GM21529 (cell line): ENCODE measurements around the gene PNKD.

Experiments
- ATAC-seq: cut with Tn5 transposase; IDR thresholded peaks from one replicate; pipeline ENCODE4 v1.9.1; 2021; ENCODE audit not compliant: unreplicated experiment

PNKD gene

DNA sequence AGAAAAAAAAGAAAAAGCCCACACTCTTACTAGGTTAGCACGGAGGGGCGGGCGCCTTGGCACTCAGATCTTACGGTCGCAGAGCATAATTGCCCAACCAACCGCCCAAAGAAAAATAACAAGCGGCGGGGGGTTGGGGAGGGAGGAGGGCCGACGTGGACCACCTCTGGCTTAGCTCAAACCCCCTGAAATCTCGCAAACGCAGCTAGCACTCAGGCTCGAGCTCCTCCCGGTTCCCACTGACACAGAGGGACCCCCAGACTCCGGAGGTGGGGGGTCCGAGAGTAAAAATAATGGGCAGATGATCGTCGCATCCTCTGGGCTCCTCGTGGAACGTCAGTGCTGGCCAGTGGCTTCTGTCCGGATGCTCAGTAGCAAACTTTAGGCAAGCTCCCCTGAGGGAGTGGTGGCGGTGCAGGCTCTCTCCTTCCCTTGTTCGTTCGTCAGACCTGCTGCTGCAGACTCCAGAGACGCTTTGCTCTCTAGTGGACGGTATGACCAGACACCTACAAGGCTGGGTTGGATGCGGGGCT, 98.4 kb downstream of the PNKD start:
- no peak for ATAC-seq

DNA sequence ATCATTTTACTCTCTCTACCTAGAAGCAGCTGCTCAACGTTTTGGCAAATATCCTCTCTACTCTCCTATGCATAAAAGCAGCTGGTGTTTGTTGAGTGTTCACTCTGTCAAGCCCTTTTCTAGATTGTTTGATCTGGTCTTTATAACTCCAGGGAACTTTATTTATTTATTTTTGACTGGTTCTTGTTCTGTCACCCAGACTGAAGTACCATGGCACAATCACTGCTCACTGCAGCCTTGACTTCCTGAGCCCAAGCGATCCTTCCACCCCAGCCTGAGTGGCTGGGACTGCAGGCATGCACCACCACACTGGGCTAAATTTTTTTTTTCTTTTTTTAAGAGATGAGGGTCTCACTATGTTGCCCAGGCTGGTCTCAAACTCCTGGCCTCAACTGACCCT, 99.0 kb downstream of the PNKD start:
- ATAC-seq = no peak

DNA sequence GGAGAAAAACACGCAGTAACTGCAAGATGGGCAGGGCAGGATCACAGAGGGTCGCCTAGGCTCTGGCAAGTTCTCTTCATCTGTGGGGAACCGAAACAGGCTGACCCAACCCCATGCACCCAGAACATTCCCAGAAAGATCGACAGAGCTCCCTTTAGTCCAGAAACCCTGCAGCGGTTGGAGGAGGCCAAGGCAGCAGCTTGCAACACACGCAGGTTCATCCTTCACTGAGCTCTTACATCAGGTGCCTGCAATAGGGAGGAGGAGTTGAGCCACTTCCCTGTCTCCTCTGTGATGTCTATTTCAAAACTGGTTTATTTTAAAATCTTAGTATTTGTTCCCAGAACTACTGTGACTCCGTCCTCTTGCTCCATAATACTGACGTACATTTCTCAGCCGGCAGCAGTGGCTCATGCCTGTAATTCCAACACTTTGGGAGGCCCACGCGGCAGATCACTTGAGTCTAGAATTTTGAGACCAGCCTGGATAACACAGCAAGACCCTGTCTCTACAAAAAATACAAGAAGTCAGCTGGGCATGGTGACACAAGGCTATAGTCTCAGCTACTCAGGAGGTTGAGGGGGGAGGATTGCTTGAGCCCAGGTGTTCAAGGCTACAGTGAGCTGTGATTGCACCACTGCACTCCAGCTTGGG, 100.2 kb downstream of the PNKD start:
- no peak for ATAC-seq

DNA sequence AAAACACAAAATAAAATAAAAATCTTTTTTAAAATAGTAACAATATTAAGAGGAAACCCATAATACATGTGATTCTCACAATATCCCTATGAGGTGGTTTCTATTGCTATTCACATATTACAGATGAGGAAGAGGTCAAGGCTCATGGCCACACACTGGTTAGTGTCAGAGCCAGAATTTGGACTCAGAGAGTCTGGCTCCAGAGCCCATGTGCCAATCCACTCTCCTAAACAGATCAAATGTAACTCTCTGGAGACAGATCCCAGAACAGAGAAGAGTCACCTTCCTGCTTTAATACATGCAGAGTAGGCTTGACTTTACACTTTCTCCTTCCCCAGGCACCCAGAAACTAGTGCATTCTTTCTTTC, 101.6 kb downstream of the PNKD start:
- no peak for ATAC-seq

DNA sequence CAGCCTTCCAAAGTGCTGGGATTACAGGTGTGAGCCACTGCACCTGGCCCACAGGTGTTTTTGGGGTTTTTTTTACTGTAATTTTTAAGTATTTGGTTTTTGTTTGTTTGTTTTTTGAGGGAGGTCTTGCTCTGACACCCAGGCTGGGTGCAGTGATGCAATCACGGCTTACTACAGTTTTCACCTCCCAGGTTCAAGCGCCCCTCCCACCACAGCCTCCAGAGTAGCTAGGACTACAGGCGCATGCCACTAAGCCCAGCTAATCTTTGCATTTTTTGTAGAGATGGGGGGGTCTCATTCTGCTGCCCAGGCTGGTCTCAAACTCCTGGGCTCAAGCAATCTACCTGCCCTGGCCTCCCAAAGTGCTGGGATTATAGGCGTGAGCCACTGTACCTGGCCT, 104.5 kb downstream of the PNKD start:
- ATAC-seq = no peak

DNA sequence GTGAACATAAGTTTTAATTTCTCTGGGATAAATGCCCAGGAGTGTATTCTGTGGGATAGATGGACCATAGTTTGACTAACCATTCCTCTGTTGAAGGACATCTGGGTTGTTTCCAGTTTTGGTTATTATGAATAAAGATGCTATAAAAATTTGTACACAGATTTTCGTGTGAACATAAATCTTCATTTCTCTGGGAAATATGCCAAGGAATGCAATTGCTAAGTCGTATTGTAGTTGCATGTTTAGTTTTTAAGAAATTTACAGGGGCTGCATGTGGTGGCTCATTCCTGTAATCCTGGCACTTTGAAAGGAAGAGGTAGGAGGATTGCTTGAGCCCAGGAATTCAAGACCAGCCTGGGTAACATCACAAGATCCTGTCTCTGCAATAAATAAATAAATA, 104.9 kb downstream of the PNKD start:
- no peak for ATAC-seq

DNA sequence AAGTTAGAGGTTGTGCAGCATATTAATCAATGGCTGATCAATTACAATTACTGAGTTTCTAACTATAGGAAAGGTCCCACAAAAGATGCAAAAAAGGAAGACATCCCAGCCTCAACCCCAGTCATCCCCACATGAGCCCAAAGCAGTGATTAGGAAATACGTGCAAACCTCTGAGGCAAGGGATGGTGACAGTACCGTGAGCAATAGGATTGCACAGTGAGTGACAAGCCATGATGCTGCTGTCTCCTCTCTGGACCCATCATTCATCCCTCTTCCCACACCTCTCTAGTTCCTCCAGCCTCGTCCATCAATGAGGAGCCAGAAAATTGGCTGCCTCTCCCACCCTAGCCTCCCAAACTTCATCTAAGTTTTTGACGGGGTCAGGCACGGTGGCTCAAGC, 107.7 kb downstream of the PNKD start:
- ATAC-seq = no peak

DNA sequence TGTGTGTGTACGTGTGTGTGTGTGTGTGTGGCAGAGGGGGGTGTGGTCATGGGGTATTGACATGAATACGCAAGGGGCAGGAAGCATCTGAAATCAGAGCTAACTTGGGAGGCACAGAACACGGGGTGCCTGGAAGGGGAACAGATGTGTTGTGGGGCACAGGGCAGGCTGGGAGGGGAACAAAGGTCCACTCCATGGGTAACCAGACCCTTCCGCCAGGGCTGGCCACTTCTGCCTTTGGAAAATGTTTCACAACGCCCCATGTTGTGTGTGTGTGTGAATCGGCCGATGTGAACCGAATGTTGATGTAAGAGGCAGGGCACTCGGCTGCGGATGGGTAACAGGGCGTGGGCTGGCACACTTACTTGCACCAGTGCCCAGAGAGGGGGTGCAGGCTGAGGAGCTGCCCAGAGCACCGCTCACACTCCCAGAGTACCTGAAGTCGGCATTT, 111.6 kb downstream of the PNKD start, which contains the start of gene SLC11A1:
SLC11A1 (plus strand) TSS at position 358 of the 451 bp plus-strand sequence. CDS start 96 bp downstream, outside the sequence.
- ATAC-seq = no peak

DNA sequence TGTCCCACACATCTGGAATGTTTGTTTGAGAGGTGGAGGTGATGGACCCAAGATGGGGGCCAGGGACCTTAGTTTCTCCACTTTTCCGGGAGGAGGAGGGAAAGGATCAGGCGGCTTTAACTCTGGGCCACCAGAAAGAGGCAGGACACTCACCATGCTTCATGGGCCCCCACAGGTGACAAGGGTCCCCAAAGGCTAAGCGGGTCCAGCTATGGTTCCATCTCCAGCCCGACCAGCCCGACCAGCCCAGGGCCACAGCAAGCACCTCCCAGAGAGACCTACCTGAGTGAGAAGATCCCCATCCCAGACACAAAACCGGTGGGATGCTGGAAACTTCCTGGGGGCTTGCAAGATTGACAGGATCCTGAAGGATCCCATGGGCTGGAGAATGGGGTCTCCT, 112.5 kb downstream of the PNKD start:
- no peak for ATAC-seq

DNA sequence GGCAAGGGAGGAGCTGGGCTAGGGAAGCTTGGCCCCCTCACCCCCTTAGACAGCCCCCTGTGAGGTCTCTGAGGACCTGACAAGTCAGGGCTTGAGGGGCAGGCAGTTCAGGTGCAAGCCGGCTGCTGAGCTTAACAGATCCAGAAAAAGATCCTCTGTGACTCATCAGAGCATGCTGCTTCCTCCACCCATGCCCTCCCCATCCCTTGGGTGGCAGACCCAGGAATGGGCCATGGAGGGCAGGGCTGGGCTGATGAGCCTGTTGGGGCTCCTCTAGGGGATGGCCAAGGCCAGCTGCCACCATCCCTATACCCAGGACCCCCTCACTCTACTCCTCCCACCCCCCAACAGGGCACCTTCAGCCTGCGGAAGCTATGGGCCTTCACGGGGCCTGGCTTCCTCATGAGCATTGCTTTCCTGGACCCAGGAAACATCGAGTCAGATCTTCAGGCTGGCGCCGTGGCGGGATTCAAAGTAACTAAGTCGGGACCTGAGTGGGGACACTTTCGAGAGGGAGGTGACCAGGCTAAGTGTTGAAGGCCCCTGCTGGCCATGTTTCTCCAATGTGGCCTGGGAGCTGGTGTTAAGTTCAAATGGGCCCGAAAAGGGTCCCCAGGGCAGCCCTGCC, 113.7 kb downstream of the PNKD start:
- ATAC-seq = no peak

DNA sequence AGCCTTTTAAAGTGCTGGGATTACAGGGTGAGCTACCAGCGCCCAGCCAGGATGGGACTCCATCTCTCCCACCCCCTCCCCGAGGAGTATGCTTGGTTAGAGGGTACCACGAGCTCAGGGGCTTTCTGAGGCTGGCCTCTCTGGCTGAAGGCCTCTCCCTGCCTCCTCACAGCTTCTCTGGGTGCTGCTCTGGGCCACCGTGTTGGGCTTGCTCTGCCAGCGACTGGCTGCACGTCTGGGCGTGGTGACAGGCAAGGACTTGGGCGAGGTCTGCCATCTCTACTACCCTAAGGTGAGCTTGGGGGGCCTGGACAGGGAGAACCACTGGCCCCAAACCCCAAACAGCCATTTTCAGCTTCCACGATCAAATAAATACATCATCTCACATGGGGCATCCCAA, 114.7 kb downstream of the PNKD start:
- ATAC-seq = no peak

DNA sequence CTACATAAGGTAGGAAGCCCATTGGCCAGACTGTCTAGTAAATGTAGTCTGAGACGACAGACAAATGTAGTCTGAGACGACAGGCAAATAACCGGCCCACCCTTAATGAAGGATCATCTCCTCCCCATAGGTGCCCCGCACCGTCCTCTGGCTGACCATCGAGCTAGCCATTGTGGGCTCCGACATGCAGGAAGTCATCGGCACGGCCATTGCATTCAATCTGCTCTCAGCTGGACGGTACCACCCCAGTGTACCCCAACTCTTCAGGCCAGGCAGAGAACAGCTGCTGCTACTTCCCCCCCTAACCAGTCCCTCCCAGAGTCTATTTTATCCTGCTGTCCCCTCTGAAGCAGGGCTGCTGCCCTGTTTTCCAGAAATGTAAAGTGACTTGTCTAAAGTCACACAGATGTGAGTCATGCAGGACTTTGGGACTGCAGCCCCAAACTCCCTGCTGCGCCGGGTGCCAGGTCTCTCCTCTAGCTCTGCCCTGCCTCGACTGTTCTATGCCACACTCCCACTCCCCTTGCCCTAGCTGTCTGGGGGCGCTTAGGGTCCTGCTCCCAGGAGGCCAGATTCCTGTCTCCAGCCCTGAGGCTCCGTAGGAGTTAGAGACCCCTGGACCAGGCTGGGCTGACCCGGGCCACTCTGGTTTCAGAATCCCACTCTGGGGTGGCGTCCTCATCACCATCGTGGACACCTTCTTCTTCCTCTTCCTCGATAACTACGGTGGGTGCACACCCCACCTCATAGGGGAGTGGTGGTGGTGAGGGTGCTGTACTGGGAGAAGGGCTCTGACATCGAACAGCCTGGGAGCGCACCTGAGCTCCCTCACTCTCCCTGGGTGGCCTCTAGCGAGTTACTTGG, 116.4 kb downstream of the PNKD start:
- no peak for ATAC-seq

DNA sequence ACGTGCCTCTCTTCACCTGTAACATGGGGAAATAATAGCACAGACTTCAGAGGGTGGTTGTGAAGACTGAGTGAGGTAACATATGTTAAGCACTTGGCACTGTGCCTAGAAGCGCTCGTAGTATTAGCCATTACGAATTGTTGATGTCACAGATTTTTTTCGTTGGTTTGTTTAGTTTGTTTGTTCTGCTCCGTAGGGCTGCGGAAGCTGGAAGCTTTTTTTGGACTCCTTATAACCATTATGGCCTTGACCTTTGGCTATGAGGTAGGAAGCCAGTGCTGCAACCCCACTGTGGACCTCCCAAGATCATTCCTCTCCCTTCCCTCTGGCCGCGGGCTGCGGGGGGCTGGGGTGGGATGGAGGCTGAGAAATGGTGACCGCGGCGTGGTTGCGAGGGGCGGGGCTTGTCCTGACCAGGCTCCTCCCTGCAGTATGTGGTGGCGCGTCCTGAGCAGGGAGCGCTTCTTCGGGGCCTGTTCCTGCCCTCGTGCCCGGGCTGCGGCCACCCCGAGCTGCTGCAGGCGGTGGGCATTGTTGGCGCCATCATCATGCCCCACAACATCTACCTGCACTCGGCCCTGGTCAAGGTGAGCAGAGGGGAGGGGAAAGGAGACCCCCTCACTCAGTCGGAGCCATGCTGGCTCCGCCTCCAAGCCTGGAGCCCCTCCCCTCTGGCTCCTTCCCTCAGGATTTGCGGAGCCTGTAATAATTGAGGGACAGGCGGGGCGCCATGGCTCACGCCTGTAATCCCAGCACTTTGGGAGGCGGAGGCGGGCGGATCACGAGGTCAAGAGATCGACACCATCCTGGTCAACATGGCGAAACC, 117.3 kb downstream of the PNKD start:
- ATAC-seq = no peak

DNA sequence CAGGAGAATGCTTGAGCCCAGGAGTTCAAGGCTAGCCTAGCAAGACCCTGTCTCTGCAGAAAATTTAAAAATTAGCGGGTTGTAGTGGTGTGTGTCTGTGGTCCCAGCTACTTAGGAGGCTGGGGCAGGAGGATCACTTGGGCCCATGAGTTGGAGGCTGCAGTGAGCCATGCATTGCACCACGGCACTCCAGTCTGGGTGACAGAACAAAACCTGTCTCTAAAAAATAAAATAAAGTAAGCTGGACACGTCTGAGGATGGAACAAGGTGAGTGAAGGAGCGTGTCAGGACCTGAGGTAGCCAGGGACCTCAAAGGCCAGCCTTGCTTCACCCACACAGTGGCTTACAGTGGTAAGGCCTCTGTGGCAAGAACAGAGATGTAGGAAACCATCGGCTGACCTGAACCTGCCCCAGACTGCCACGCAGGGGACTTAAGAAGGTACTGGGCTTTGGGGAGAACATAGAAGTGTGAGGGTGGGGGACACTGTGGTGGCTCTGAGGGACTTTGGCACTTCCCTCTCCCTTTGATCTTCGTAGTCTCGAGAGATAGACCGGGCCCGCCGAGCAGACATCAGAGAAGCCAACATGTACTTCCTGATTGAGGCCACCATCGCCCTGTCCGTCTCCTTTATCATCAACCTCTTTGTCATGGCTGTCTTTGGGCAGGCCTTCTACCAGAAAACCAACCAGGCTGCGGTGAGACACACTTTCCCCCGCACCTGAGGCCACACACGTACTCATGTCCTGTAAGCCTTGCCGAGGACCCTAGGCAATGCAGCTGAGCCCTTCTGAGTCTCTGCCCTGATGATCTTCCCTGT, 119.2 kb downstream of the PNKD start:
- ATAC-seq = no peak

DNA sequence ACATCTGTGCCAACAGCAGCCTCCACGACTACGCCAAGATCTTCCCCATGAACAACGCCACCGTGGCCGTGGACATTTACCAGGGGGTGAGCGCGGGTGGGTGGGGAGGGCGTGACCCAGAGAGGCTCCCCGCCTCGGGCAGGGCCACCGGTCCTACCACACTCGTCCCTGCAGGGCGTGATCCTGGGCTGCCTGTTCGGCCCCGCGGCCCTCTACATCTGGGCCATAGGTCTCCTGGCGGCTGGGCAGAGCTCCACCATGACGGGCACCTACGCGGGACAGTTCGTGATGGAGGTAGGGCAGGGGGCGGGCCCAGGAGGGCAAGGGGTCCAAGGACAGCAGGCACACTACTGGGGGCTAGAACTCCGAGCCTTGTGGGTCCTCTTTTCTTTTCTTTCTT, 120.9 kb downstream of the PNKD start:
- ATAC-seq = no peak

DNA sequence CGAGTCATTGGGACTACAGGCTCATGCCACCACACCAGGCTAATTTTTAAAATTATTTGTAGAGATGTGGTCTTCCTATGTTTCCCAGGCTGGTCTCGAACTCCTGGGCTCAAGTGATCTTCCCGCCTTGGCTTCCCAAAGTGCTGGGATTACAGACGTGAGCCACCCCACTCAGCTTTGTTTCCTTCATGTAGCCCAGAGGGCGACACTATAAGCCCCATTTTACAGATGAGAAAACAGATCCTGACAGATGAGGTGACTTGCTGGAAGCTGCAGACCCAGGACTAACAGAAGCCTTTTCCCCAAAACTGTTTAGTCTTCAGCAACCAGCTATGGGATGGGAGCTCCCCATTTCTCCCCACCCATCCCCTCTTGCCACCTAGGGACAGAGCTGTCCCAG, 122.1 kb downstream of the PNKD start:
- ATAC-seq = no peak

DNA sequence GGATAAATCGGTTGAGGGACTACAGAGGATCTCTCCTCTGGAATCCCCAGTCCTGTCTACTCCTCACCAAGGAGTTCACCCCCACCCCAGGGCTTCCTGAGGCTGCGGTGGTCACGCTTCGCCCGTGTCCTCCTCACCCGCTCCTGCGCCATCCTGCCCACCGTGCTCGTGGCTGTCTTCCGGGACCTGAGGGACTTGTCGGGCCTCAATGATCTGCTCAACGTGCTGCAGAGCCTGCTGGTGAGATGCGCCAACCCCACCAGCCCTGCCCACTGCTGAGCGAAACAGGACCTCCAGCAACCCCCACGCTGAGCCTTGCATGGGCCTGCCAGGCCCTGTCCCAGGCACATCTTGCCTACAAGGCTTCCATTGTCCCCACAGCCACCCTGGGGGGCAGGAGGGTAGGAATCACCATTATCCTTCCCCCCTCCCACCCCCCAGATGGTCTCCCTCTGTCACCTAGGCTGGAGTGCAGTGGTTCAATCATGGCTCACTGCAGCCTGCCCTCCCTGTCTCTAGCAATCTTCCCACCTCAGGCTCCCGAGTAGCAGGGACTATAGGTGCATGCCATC, 122.7 kb downstream of the PNKD start:
- no peak for ATAC-seq

DNA sequence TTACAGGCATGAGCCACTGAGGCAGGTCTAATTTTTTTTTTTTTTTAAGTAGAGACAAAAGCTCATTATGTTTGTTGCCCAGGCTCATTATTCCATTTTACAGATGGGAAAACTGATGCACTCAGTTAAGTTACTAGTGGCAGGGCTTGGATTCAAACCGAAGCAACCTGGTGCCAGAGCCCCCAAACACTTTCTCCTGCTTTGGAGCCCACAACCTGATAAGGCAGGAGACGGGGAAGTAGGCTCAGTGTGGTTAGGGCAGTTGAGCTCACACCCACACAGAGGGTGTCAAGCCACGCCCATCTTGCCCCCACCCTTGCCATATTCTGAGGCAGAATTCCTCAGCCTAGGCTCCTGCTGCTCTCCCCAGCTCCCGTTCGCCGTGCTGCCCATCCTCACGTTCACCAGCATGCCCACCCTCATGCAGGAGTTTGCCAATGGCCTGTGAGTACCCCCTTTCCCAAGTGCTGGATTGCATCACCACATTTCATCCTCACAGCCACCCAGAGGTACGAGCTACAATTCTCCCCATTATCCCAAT, 123.5 kb downstream of the PNKD start:
- ATAC-seq = no peak

DNA sequence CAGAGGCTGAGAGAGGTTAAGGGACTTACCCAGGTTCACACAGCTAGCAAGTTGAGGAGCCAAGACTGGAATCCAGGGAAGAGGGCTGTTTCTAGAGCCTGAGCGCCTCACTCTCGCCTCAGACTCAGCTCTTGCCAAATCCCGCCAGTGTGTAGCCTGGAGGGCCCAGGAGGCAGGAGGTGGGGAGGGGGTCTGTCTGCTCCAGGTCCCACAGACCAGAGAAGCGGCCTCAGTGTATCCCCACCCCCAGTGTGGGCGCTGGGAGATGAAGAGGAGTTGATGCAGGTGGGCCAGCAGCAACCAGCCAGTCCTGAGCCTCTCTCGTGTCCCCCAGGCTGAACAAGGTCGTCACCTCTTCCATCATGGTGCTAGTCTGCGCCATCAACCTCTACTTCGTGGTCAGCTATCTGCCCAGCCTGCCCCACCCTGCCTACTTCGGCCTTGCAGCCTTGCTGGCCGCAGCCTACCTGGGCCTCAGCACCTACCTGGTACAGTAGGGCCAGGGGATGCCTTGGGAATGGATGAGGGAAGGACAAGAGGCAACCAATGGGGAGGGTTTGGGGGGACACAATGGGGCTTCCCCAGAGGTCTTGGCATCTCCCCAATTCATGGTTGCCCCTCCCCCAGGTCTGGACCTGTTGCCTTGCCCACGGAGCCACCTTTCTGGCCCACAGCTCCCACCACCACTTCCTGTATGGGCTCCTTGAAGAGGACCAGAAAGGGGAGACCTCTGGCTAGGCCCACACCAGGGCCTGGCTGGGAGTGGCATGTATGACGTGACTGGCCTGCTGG, 124.2 kb downstream of the PNKD start:
- ATAC-seq = no peak
